GM08714 (cell line): ENCODE measurements around the gene GNAS-AS1.
"Not testable (repeated sequence)": the region's sequence is repeated elsewhere in the genome, so short reads cannot be mapped to it uniquely, and the experiment has no call there.

Source experiments
- H3K4me3 ChIP-seq: fragments of 200-500 bp; sonication (Bioruptor generic); 2 replicates; pipeline ENCODE4 v1.5.1; 2014; ENCODE audit warnings: mild to moderate bottlenecking, low read length, inconsistent platforms
- ZNF274 ChIP-seq: IDR thresholded peaks from 2 replicates; pipeline ENCODE4 v1.6.1; 2012; ENCODE audit warnings: mild to moderate bottlenecking, low read depth, low read length

Gene GNAS-AS1

GRCh38 chr20:58822748-58823730, 27.7 kb downstream of the GNAS-AS1 start:
- no peak overlapping the region for H3K4me3 ChIP-seq
- TF ChIP-seq ZNF274 = no peak

GRCh38 chr20:58822149-58822548, 28.6 kb downstream of the GNAS-AS1 start:
- H3K4me3 ChIP-seq = no peak overlapping the region
- no peak for TF ChIP-seq ZNF274

GRCh38 chr20:58820515-58820914, 30.2 kb downstream of the GNAS-AS1 start:
- H3K4me3 ChIP-seq = not testable (repeated sequence)

GRCh38 chr20:58819921-58820320, 30.8 kb downstream of the GNAS-AS1 start:
- H3K4me3 ChIP-seq = no peak overlapping the region
- TF ChIP-seq ZNF274 = no peak

- H3K4me3 ChIP-seq = no peak overlapping the region
- TF ChIP-seq ZNF274 = no peak
Observed at GRCh38 chr20:58818586-58819285, 32.0 kb downstream of the GNAS-AS1 start.

- no peak overlapping the region for H3K4me3 ChIP-seq
- TF ChIP-seq ZNF274 = no peak
Observed at GRCh38 chr20:58817748-58818147, 33.0 kb downstream of the GNAS-AS1 start.

- no peak overlapping the region for H3K4me3 ChIP-seq
- no peak for TF ChIP-seq ZNF274
Observed at GRCh38 chr20:58816957-58817651, 33.6 kb downstream of the GNAS-AS1 start.

GRCh38 chr20:58816051-58816450, 34.7 kb downstream of the GNAS-AS1 start:
- no peak overlapping the region for H3K4me3 ChIP-seq
- TF ChIP-seq ZNF274 = no peak

GRCh38 chr20:58815448-58815847, 35.3 kb downstream of the GNAS-AS1 start:
- H3K4me3 ChIP-seq = no peak overlapping the region
- TF ChIP-seq ZNF274 = no peak

- no peak overlapping the region for H3K4me3 ChIP-seq
- no peak for TF ChIP-seq ZNF274
Observed at GRCh38 chr20:58813369-58813768, 37.3 kb downstream of the GNAS-AS1 start.

GRCh38 chr20:58811334-58811733, 39.4 kb downstream of the GNAS-AS1 start:
- no peak overlapping the region for H3K4me3 ChIP-seq
- no peak for TF ChIP-seq ZNF274

GRCh38 chr20:58810879-58811250, 39.8 kb downstream of the GNAS-AS1 start:
- H3K4me3 ChIP-seq = no peak overlapping the region
- no peak for TF ChIP-seq ZNF274

GRCh38 chr20:58810116-58810878, 40.4 kb downstream of the GNAS-AS1 start:
- no peak for TF ChIP-seq ZNF274
- no peak overlapping the region for H3K4me3 ChIP-seq

GRCh38 chr20:58808271-58809046, 42.2 kb downstream of the GNAS-AS1 start:
- H3K4me3 ChIP-seq = no peak overlapping the region
- no peak for TF ChIP-seq ZNF274
